Loucy (cell line): ENCODE results near the gene MAN2B2.

ENCODE experiments used
- H2AFZ ChIP-seq: fragments of 200-600 bp; sonication (generic); 2 replicates; pipeline ENCODE4 v1.6.0; 2016; ENCODE audit warnings: antibody characterized with exemption, mild to moderate bottlenecking, low read length, moderate library complexity
- H3F3A ChIP-seq: fragments of 200-600 bp; 2 replicates; pipeline ENCODE4 v1.6.0; 2016; ENCODE audit warnings: antibody characterized with exemption, low read depth, mild to moderate bottlenecking
- H3K27me3 ChIP-seq: fragments of 200-600 bp; sonication (generic); 2 replicates; pipeline ENCODE4 v1.6.1; 2014; ENCODE audit warnings: low read length, mild to moderate bottlenecking; ENCODE audit not compliant: insufficient read depth, poor library complexity, severe bottlenecking
- H3K36me3 ChIP-seq: fragments of 200-600 bp; sonication (generic); 2 replicates; pipeline ENCODE4 v1.6.1; 2016; ENCODE audit warnings: low read length; ENCODE audit not compliant: insufficient read depth
- H3K4me1 ChIP-seq: fragments of 200-600 bp; sonication (generic); 2 replicates; pipeline ENCODE4 v1.5.1; 2014; ENCODE audit warnings: low read length, mild to moderate bottlenecking; ENCODE audit not compliant: insufficient read depth, poor library complexity, severe bottlenecking
- H3K4me2 ChIP-seq: fragments of 200-600 bp; sonication (generic); 2 replicates; pipeline ENCODE4 v1.6.0; 2014; ENCODE audit warnings: antibody characterized with exemption, low read length, low read depth, mild to moderate bottlenecking; ENCODE audit not compliant: poor library complexity, severe bottlenecking
- H3K4me3 ChIP-seq: fragments of 200-600 bp; sonication (generic); 2 replicates; pipeline ENCODE4 v1.5.1; 2014; ENCODE audit warnings: low read length, mild to moderate bottlenecking, mixed read lengths; ENCODE audit not compliant: poor library complexity, severe bottlenecking
- H3K79me2 ChIP-seq: fragments of 200-600 bp; sonication (generic); 2 replicates; pipeline ENCODE4 v1.6.1; 2014; ENCODE audit warnings: low read length; ENCODE audit not compliant: insufficient read depth
- H3K9ac ChIP-seq: fragments of 200-600 bp; sonication (generic); 2 replicates; pipeline ENCODE4 v1.6.0; 2014; ENCODE audit warnings: mild to moderate bottlenecking, low read depth, low read length, moderate library complexity; ENCODE audit not compliant: poor library complexity, severe bottlenecking
- H3K9me2 ChIP-seq: fragments of 200-600 bp; sonication (generic); replicated peaks from 2 replicates; pipeline ENCODE4 v1.6.1; 2016; ENCODE audit warnings: low read depth, low read length, mixed read lengths
- H3K9me3 ChIP-seq: fragments of 200-600 bp; sonication (generic); 2 replicates; pipeline ENCODE4 v1.6.1; 2014; ENCODE audit warnings: mild to moderate bottlenecking, antibody characterized with exemption, low read length, low read depth; ENCODE audit not compliant: insufficient read depth
- H4K20me1 ChIP-seq: fragments of 200-600 bp; sonication (generic); 2 replicates; pipeline ENCODE4 v1.6.0; 2014; ENCODE audit warnings: antibody characterized with exemption, low read length, mild to moderate bottlenecking; ENCODE audit not compliant: insufficient read depth, poor library complexity, severe bottlenecking
- EZH2phosphoT487 ChIP-seq: fragments of 200-600 bp; IDR thresholded peaks from 2 replicates; pipeline ENCODE4 v1.6.1; 2018; ENCODE audit warnings: antibody characterized with exemption, mild to moderate bottlenecking, moderate library complexity, borderline replicate concordance
- TF ChIP-seq, protein P1 (sequence below): fragments of 200-600 bp; sonication (generic); conservative IDR thresholded peaks from 2 replicates; pipeline ENCODE4 v1.5.1; 2014; ENCODE audit warnings: mild to moderate bottlenecking, antibody characterized with exemption, low read length

MAN2B2 gene

DNA sequence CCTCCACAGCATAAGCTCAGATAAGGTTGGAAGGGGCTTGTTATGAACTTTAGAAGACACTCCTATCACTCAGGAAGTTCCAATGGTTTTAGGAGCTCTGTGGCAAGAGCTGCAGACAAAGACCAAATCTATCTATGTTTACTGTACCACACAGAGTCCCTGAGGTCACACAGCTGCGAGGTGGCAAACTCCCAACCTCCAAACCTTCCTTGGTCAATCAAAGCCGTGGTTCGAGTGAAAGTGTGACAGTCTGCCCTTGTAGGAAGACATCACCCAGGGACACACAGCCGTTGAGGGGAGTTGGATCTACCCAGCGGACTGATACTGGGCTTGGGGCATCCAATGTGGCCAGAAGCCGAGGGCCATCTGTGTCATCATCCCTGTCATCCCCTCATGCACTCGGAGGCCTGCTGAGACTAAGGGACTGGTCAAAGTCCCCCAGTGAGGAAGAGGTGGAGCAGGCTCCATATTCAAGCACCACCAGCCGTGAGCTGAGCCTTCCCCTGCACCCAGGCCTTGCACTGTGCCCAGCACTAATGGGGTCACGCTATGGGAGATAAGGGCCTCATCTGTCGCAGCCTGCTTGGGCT lies 26.8 kb downstream of the MAN2B2 start:
- Histone ChIP-seq H3F3A (no peaks in the 10 kb centered on the region), H3K4me1 (peaks cover 6% of the 10 kb centered on the region), H3K9me2 (no peaks in the 10 kb centered on the region), H3K79me2 (no peaks in the 10 kb centered on the region), H3K9ac (no peak overlapping the region), H3K4me2 (no peak overlapping the region), H4K20me1 (no peaks in the 10 kb centered on the region), H3K36me3 (peaks cover 15% of the 10 kb centered on the region), H2AFZ (no peak overlapping the region), H3K27me3 (no peaks in the 10 kb centered on the region), H3K4me3 (no peak overlapping the region), H3K9me3 (no peaks in the 10 kb centered on the region)
- TF ChIP-seq, protein P1, sequence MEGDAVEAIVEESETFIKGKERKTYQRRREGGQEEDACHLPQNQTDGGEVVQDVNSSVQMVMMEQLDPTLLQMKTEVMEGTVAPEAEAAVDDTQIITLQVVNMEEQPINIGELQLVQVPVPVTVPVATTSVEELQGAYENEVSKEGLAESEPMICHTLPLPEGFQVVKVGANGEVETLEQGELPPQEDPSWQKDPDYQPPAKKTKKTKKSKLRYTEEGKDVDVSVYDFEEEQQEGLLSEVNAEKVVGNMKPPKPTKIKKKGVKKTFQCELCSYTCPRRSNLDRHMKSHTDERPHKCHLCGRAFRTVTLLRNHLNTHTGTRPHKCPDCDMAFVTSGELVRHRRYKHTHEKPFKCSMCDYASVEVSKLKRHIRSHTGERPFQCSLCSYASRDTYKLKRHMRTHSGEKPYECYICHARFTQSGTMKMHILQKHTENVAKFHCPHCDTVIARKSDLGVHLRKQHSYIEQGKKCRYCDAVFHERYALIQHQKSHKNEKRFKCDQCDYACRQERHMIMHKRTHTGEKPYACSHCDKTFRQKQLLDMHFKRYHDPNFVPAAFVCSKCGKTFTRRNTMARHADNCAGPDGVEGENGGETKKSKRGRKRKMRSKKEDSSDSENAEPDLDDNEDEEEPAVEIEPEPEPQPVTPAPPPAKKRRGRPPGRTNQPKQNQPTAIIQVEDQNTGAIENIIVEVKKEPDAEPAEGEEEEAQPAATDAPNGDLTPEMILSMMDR = no peak
- no peak for TF ChIP-seq EZH2phosphoT487

DNA sequence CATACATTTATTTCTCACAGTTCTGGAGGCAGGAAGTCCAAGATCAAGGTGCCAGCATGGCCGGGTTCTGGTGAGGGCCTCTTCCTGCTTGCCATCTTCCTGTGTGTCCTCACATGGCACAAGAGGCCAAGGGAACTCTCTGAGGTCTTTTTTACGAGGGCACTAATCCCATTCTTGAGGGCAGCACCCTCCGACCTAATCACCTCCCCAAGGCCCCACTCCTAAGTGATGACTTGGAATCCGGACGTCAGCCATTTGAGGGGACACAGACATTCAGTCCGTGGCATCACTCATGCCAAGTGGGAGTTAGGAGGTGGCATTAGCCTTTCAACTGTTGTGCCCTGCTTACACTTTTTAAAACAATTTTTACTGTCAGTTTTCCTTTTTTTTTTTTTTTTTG lies 27.3 kb downstream of the MAN2B2 start:
- Histone ChIP-seq H2AFZ (no peak overlapping the region), H3K9me3 (no peaks in the 10 kb centered on the region), H3K9me2 (no peaks in the 10 kb centered on the region), H3K36me3 (peaks cover 15% of the 10 kb centered on the region), H3K9ac (no peak overlapping the region), H4K20me1 (no peaks in the 10 kb centered on the region), H3K4me3 (no peak overlapping the region), H3F3A (no peaks in the 10 kb centered on the region), H3K27me3 (no peaks in the 10 kb centered on the region), H3K79me2 (no peaks in the 10 kb centered on the region), H3K4me2 (no peak overlapping the region), H3K4me1 (peaks cover 6% of the 10 kb centered on the region)
- TF ChIP-seq EZH2phosphoT487 = no peak
- TF ChIP-seq, protein P1 = no peak

DNA sequence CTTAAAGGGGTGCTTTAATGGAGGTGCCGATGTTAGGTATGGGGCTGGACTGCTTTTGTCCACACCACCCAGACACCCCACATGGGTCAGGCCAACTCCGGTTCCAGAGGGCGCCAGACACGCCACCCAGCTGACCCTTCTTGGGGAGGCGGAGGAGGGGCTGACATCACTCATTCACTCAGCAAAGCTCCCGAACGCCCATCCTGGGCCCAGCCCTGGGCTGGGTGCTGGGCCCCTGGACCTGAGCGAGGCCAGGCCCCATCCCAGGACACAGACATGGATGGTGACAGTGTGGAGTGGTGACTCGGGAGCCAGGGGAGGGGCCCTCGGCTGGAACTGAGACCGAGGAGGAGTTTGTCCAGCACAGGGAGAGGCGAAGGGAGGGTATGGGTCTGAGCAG lies 28.1 kb downstream of the MAN2B2 start:
- Histone ChIP-seq H3K79me2 (no peaks in the 10 kb centered on the region), H3K4me2 (no peak overlapping the region), H3K27me3 (no peaks in the 10 kb centered on the region), H3K36me3 (peaks cover 15% of the 10 kb centered on the region), H4K20me1 (no peaks in the 10 kb centered on the region), H3K4me3 (no peak overlapping the region), H3K9me2 (no peaks in the 10 kb centered on the region), H2AFZ (no peak overlapping the region), H3K9me3 (no peaks in the 10 kb centered on the region), H3K9ac (no peak overlapping the region), H3K4me1 (peaks cover 6% of the 10 kb centered on the region), H3F3A (no peaks in the 10 kb centered on the region)
- TF ChIP-seq, protein P1 = no peak
- TF ChIP-seq EZH2phosphoT487 = no peak
